Esophagus (tissue), 2 donors: ENCODE results near the gene LHX3. TPM values are rescaled to one million over a fixed set of nuclear protein-coding genes. Genes with fewer than 3 reads are reported as not detected.

Experiments
- H3K27ac ChIP-seq, 2 donors: one replicate each; pipeline ENCODE4 v1.5.1; 2013; ENCODE audit warnings: low read depth in 2 of 2, mild to moderate bottlenecking in 2 of 2, inconsistent platforms in 1 of 2, low read length in 1 of 2, moderate library complexity in 1 of 2
- H3K27me3 ChIP-seq, 2 donors: one replicate each; pipeline ENCODE4 v1.6.1; 2013; ENCODE audit warnings: low read length in 2 of 2, control low read depth in 1 of 2, mild to moderate bottlenecking in 1 of 2; ENCODE audit not compliant: insufficient read depth in 2 of 2, control insufficient read depth in 1 of 2
- H3K36me3 ChIP-seq, 2 donors: one replicate each; pipeline ENCODE4 v1.6.1; 2013; ENCODE audit warnings: low read length in 1 of 2; ENCODE audit not compliant: control insufficient read depth in 2 of 2, insufficient read depth in 2 of 2
- H3K4me1 ChIP-seq, 2 donors: one replicate each; pipeline ENCODE4 v1.6.1; 2013; ENCODE audit warnings: low read length in 1 of 2; ENCODE audit not compliant: control insufficient read depth in 2 of 2, insufficient read depth in 2 of 2
- H3K4me3 ChIP-seq, 2 donors: one replicate each; pipeline ENCODE4 v1.5.1; 2013; ENCODE audit warnings: low read length in 2 of 2, mild to moderate bottlenecking in 2 of 2, low read depth in 1 of 2, moderate library complexity in 1 of 2
- H3K9me3 ChIP-seq, 2 donors: one replicate each; pipeline ENCODE4 v1.6.1; 2013; ENCODE audit warnings: mild to moderate bottlenecking in 2 of 2, low read depth in 1 of 2, low read length in 1 of 2, moderate library complexity in 1 of 2; ENCODE audit not compliant: control insufficient read depth in 2 of 2, insufficient read depth in 1 of 2
- WGBS, 2 donors: extraction: QIAGEN DNeasy Blood & Tissue Kit; methylation state at CpG; one replicate each; pipeline ENCODE4 v1.1.7; 2013; 5-methylcytosine and 5-hydroxymethylcytosine counted together
- polyA plus RNA-seq, 2 donors: library from polyadenylated mRNA; stranded (reverse); fragments of 200-250 nt; gene quantifications; one replicate each; pipeline ENCODE4 v1.2.3, GENCODE V29; 2013
- donor health status: healthy with polysubstance abuse.
- donor health status: Bipolar disorder and iron deficiency.

Gene LHX3
- polyA plus RNA-seq, 2 donors, result not detected

GRCh38 chr9:136181784-136182419, 23.0 kb downstream of the LHX3 start:
- Histone ChIP-seq H3K9me3 (no peaks in the 10 kb centered on the region), H3K27me3 (no peaks in the 10 kb centered on the region), H3K27ac (no peak overlapping the region), H3K36me3 (no peaks in the 10 kb centered on the region), H3K4me3 (no peak overlapping the region), H3K4me1 (no peaks in the 10 kb centered on the region)
- 54 to 56% methylated on average over 8 of the region's 8 CpGs for WGBS, 2 donors

GRCh38 chr9:136180586-136180985, 24.3 kb downstream of the LHX3 start:
- H3K27ac ChIP-seq, result no peak overlapping the region
- no peak overlapping the region for H3K4me3 ChIP-seq
- no peaks in the 10 kb centered on the region for H3K27me3 ChIP-seq
- 74 to 75% methylated on average over 11 of the region's 11 CpGs for WGBS, 2 donors
- H3K4me1 ChIP-seq, result no peaks in the 10 kb centered on the region
- H3K9me3 ChIP-seq, result no peaks in the 10 kb centered on the region
- H3K36me3 ChIP-seq, result no peaks in the 10 kb centered on the region

GRCh38 chr9:136179761-136180160, 25.2 kb downstream of the LHX3 start:
- Histone ChIP-seq H3K36me3 (no peaks in the 10 kb centered on the region), H3K4me1 (no peaks in the 10 kb centered on the region), H3K27ac (no peak overlapping the region), H3K9me3 (no peaks in the 10 kb centered on the region), H3K4me3 (no peak overlapping the region), H3K27me3 (no peaks in the 10 kb centered on the region)
- 92% methylated on average over 13 of the region's 13 CpGs for WGBS, 2 donors

GRCh38 chr9:136179101-136179616, 25.8 kb downstream of the LHX3 start:
- no peaks in the 10 kb centered on the region for H3K36me3 ChIP-seq
- H3K4me3 ChIP-seq, result no peak overlapping the region
- H3K4me1 ChIP-seq, result no peaks in the 10 kb centered on the region
- no peak overlapping the region for H3K27ac ChIP-seq
- no peaks in the 10 kb centered on the region for H3K27me3 ChIP-seq
- 48 to 58% methylated on average over 12 of the region's 12 CpGs for WGBS, 2 donors
- no peaks in the 10 kb centered on the region for H3K9me3 ChIP-seq

GRCh38 chr9:136178773-136179075, 26.2 kb downstream of the LHX3 start:
- WGBS, 2 donors, result 29 to 34% methylated on average over 8 of the region's 8 CpGs
- Histone ChIP-seq H3K36me3 (no peaks in the 10 kb centered on the region), H3K27me3 (no peaks in the 10 kb centered on the region), H3K27ac (no peak overlapping the region), H3K9me3 (no peaks in the 10 kb centered on the region), H3K4me1 (no peaks in the 10 kb centered on the region), H3K4me3 (no peak overlapping the region)

GRCh38 chr9:136178061-136178772, 26.7 kb downstream of the LHX3 start:
- Histone ChIP-seq H3K27ac (no peak overlapping the region), H3K36me3 (no peaks in the 10 kb centered on the region), H3K4me3 (no peak overlapping the region), H3K4me1 (no peaks in the 10 kb centered on the region), H3K27me3 (no peaks in the 10 kb centered on the region), H3K9me3 (no peaks in the 10 kb centered on the region)
- WGBS, 2 donors, result 75 to 82% methylated on average over 21 of the region's 21 CpGs

GRCh38 chr9:136177224-136177623, 27.7 kb downstream of the LHX3 start:
- no peaks in the 10 kb centered on the region for H3K36me3 ChIP-seq
- no peaks in the 10 kb centered on the region for H3K9me3 ChIP-seq
- no peaks in the 10 kb centered on the region for H3K4me1 ChIP-seq
- no peaks in the 10 kb centered on the region for H3K27me3 ChIP-seq
- WGBS, 2 donors, result 85% methylated on average over 14 of the region's 14 CpGs
- H3K4me3 ChIP-seq, result no peak overlapping the region
- no peak overlapping the region for H3K27ac ChIP-seq

GRCh38 chr9:136175616-136176197, 29.2 kb downstream of the LHX3 start:
- 40 to 51% methylated on average over 12 of the region's 12 CpGs for WGBS, 2 donors

GRCh38 chr9:136174779-136175615, 29.9 kb downstream of the LHX3 start:
- no peak overlapping the region for H3K4me3 ChIP-seq
- H3K4me1 ChIP-seq, result no peaks in the 10 kb centered on the region
- peaks cover 2% of the 10 kb centered on the region in 2 donors for H3K27me3 ChIP-seq
- WGBS, 2 donors, result 62% methylated on average over 8 of the region's 8 CpGs
- no peaks in the 10 kb centered on the region for H3K36me3 ChIP-seq
- no peaks in the 10 kb centered on the region for H3K9me3 ChIP-seq
- H3K27ac ChIP-seq, result no peak overlapping the region

More at GRCh38 chr9:136175616-136176197, 29.2 kb downstream of the LHX3 start:
- H3K9me3 ChIP-seq, result no peaks in the 10 kb centered on the region
- no peaks in the 10 kb centered on the region for H3K36me3 ChIP-seq
- H3K27me3 ChIP-seq, result peaks cover 2% of the 10 kb centered on the region in 2 donors
- H3K4me1 ChIP-seq, result no peaks in the 10 kb centered on the region
- no peak overlapping the region for H3K27ac ChIP-seq
- no peak overlapping the region for H3K4me3 ChIP-seq
